ENCODE results near the gene NPEPL1.

The NPEPL1 gene

DNA sequence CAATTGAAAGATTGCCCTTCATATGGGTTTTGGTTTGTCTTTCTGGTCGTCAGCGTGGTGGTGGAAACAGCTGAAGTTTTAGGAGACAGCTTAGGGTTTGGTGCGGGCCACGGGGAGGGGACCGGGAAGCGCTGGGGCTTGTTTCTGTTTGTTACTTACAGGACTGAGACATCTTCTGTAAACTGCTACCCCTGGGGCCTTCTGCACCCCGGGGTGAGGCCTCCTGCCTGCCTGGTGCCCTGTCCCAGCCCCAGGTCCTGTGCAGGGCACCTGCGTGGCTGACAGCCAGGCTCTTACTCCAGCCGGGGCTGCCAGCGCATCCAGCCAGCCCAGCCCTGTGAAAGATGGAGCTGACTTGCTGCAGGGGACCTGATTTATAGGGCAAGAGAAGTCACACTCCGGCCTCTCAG lies 22.8 kb downstream of the NPEPL1 start:
- DNase-seq: peak; percentile 37

DNA sequence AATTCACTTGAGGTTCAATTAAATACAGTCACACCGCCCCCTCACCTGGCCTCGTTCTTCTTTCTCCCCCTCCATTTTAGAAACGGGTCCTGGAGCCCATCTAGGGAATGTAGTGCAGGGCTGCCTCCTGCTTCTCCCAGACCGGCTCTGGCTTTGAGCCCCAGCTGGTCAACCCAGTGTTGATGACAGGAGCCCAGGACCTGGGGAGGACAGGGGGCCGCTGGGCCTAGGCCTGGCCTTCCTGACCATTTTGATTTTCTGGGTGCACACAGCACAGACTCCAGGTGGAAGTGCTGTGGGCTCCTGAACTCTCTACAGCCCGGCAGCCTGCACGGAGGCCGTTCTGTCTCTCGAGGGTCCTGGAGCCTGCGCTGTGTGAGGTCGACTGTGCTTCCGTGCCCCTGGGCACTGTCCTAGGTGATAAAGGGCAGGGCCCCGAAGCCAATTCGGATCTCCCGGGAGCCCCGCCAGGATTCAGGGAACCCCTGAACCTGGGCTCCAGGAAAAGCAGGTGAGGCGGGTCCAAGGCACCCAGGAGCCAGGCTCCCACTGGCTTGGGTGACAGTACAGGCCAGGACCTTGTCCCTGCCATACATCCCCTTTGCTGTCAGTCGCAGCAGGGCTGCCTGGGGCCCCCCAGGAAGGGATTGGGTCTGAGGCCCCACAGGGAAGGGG lies 23.3 kb downstream of the NPEPL1 start:
- DNase-seq: peak; percentile 13

DNA sequence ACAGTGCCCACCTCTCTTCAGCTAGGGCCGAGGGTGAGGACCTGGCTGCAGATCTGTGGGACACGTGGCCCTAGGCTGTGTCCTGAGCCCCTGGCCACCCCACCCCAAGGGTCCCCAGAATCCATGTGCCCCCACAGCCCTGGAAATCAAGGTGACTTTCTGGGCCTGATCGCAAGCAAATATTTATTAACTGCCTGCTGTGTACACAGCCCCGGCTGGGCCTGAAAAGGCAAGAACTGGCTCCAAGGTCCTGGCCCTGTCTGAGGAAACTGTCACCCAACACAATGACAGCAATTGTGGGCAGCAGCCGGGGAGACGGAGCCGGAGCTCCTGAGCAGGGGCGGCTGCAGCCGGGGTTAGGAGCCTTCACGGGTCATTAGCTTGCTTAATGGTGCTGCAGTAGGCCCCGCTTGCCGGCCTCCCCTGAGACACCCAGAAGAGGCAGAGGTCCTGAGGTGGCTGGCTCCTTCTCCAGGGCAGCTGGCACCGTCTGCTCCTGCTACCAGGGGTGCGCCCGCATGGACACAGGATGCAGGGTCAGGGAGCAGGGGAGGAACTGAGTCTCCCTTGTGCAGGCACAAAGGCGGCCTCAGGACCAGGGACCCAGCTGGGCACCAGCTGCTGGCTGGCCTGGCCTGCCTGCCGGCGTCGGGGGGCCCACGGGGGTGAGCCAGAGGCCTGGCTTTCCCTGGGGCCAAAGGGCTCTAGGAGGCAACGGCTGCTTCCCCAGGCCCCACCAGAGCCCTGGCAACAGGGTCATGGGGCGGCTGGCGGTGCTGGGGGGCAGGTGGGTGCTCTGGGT lies 24.1 kb downstream of the NPEPL1 start:
- DNase-seq: peak; percentile 48

DNA sequence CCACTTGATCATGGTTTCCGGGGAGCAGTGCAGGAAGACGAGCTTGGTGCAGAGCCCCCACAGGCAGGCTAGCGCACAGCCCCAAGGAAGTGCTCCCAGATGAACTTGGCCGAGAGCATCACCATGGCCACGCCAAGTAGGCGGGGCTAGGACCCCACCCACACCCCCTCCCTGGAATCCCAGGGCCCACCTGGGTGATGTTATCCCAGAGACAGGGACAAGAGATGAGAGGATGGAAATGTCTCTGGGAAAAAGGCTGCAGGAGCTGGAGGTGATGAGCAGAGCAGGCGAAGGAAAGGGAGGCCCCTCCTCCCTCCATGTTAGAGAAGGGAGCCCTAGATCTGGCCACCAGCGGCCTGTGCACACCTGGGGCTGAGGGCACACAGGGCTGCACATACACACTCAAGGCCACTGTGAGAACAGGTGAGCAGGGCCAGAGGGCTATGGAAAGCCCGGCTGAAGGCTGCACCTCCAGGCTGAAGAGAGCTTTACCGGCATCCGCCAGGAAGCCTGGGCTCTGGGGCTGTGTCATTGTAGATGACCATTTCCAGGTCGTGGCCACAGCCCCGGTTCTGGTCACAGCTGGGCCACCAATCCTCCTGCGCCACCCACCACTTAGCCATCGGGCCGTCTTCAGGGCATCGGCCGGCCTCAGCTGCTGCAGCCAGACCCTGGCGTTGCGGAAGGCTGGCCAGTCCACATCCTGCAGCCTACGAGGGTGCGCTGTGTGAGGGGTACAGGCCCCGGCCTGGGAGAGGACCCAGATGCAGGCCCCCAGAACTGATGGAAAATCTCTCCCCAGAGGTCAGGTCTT lies 24.9 kb downstream of the NPEPL1 start:
- DNase-seq: peak; percentile 42

DNA sequence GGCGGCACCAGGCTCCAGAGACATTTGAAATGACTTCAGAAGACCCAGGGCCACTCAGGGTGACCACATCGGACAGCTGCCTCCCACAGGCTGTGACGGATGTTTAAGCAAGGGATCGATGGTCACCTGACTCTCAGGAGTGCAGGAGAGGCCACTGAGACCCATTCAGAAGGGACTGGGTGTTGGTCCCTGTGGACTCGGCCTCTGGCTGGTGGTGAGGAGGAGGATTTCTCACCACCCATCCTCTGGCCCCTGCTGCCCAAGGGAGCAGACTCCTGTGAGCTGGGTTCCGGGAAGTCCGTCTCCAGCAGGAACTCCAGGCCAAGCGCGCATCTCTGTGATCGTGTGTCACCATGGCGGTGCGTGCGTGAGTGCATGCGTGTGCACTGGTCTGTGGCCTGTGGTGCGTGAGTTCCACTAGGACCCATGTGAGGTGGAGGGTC lies 25.5 kb downstream of the NPEPL1 start:
- DNase-seq: peak; percentile 32

DNA sequence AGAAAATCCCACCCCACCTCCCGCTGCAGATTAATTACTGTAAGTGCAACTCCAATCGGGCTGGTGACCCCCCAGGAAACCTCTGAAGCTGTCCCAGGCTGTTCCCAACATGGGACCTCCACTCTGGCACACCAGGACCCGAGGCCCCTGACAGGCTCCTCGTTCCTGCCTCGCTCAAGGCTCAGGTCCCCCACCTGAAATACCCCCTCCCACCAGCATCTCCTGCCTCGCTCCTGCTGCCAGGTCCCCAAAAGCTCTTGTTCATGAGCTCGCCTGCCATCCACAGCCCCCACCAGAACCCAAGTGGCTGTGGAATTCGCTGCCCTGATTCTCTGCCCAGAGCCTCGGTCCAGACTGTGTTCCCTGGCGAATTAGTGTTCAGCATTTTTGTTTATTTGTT lies 26.1 kb downstream of the NPEPL1 start:
- peak; percentile 38 for DNase-seq

DNA sequence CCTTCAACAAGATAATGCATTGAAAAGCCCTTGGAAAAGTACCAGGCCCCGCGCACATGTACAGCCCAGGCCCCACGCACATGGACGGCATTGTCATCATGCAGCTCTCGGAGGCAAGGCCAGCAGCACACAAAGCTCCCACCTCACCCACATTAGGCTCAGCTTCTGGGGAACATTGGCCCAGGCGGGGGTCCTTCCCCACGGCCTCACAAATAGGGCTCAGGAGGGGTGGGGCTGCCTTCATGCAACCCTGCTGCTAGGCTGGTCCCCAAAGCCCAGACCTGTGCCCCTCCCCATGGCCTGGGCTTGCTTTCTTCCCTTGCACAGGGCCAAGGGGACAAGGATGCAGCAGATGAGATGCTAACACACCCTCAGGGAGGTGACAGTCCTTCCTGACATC lies 26.7 kb downstream of the NPEPL1 start:
- peak; percentile 25 for DNase-seq

DNA sequence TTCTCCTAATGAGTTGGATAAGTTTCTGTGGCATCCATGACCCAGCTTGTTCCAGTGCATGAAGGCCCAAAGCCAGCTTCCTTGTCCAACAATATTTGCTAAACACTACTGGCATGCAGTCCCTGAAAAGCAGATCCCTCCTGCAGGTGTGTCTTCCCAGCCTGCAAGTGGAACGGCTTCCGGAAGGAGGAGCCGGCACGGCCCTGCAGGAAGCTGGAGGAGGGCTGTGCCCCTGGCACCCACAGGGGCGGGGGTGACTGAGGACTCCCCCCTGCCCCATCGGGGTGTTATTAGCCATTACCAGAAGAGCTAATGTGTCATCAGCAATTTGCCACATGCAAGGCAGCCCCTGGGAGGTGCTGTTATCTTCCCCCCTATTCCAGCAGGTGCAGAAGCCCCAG lies 27.4 kb downstream of the NPEPL1 start:
- peak; percentile 42 for DNase-seq

DNA sequence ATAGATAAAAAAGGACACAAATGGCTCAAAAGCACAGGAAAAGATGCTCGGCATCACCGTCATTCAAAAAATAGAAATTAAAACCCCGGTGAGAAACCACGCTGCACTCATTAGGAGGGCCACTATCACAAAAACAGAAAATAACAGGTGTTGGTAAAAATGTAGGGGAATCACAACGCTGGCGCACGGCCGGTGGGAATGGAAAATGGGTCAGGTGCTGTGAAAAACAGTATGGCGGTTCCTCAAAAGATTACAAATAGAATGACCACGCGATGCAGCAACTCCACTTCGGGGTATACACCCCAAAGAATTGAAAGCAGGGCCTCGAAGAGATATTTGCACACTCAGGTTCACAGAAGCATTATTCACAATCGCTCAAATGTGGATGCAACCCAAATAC lies 28.3 kb downstream of the NPEPL1 start:
- peak; percentile 29 for DNase-seq

DNA sequence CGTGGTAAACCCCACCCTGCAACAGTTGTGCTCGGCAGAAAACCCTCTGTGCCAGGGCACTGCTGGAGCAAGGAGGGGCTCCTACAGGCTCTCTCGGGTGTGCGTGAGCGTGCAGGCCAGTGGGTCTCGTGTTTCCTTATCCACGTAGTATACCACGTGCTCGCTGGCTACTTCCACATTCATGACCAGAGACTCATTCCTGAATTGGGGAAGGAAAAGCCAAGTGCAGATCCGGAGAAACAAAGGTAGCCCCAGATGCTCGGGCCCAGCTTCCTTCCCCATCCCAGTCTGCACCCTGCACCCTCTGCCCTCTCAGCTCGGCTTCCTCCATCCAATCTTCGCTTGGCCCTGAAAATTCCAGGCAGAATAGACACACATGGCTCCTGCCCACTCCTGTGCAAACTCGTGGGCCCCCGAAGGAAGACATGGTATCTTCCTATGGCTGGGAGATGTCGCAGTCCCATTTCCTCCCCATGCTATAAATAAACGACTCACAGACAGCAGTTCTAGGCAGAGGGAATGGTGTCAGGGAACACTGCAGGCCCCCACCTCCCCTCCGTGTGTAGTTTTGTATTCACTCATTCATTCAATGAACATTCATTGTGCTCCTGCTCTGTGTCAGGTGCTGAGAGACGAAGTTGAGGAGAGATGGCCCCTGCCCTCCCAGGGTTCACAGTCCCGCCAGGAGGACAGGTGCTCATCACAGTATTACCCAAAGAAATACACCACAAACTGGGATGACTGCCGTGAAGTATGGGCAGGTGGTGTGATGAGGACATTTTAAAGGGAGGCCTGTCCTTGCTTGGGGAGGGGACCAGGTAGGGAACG lies 29.6 kb downstream of the NPEPL1 start:
- peak; percentile 38 for DNase-seq

DNA sequence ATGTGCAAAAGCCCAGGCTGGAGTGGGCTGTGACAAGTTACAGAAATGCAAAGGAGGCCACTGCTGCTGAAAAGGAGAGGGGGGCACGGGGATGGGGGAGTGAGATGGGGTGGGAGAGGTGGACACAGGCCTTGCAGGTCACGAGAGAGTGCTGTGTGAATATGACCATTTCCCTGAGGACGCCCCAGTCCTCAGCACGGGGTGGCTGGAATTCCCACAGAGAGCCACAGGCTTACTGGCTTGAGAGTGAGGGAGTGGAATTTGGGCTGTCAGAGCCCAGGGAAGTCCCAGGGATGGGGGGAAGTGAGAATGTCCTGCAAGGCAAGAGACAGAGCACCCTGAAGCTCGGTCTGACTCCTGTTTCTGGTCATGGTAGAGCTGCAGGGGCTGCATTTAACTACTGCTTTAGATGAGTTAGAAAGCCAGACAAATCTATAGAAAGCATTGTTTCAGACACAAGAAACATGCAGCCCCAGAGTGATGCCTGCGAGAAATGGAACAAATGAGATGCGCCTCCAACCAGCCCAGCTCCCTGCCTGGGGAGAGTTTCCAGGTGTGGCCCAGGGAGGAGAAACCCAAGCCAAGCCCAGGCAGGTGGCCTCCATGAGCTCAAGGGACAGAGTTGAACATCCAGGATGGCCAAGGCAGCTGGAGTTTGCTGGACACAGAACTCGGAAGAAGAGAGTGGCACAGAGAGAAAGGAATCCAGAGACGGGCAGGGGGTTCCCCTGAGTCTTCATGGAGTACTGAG lies 30.5 kb downstream of the NPEPL1 start:
- peak; percentile 28 for DNase-seq

DNA sequence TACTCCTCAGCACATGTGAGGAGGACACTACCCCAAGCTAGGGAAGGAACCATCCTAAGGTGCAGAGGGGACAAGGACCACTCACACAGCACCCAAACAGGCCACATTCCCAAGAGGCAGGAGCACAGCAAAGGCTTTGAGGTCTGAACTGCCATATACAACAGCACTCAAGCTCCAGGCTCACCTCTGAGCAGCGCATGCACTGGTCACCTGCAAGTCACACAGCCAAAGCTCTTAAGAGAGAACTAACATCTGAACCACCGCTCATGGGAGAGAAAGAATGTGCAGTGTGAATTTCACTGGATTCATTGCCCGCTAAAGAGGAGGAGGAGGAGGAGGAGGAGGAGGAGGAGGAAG lies 31.0 kb downstream of the NPEPL1 start:
- DNase-seq: peak; percentile 20

DNA sequence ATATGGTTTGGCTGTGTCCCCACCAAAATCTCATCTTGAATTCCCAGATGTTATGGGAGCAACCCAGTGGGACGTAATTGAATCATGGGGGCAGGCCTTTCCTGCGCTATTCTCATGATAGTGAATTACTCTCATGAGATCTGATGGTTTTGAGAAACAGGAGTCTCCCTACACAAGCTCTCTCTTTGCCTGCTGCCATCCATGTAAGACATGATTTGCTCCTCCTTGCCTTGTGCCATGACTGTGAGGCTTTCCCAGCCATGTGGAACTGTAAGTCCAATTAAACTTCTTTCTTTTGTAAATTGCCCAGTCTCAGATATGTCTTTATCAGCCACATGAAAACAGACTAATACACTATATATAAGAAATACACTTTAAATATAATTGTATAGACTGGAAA lies 33.6 kb downstream of the NPEPL1 start:
- DNase-seq: peak; percentile 12

DNA sequence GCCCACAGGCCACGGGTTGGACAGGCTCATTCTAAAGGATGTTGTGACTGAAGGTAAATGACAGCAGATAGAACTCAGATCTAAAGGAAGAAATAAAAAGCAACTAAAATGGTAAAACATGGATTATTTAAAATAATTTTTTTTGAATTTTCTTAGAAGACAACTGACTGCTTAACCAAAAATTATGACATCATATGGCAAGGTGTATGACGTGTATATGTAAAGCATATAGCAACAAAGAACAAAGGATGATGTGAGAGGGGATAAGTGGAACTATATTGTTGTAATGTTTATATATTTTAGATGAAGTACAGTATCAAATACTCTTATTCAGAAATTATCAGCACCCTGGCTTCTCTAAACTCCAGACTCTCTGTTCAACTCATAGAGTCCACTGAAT lies 38.6 kb downstream of the NPEPL1 start:
- no peak for DNase-seq

DNA sequence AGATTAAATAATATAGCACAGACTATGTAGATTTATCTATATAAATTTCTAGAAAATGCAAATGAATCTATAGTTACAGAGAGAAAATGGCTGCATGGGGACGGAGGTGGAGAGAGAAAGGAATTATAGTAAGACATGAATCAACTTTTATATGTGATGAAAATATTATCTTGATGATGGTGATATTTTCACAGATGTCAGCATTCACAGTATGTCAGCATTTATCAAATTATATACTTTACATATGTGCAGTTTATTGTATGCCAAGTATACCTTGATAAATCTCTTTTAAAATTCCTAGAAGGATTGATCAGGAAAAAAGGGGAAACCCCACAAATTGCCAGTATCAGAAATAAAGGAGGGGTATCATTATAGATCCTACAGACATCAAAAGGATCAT lies 44.6 kb downstream of the NPEPL1 start:
- DNase-seq: no peak

DNA sequence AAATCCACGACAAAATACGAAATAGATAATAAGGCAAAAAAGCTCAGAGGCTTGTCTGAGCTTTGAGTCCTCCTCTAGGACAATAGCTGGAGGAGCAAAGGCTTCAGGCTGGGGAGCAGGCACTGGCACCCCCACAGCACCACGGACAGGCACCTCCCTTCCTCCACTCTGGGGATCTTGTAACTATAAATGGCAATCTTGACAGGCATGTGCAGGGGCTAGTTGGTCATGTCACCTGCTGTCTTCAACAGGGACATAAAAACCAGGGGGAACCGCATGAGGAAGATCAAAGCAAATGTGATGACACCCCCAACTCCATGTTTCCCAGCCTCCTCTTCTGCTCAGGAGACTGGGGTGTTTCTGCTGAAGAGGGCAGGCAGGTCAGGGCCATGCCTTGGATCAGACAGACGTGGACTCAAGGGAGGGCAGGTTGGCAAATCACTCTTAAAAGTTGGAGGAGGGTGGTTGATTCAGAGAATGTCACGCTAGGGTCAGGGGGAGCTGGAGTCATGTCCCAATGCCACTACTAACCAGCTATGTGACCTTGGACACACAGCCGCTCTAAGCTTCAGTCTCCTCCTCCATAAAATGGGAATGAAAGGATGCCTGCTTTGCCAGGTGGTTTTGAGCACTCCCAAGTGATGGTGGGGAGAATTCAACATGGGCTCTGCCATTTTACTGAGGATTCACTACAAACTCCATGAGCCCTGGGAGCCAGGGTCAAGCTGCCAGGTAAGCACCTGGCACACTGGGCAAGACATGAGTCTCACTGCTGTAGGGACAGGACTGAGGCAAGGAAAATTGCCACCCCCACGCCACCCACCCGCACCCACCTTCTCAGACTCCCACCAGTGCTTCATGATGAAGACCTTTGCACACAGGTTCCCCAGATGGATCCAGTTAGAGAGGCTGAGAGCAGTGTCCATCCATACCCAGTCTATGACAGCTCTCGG lies 48.0 kb downstream of the NPEPL1 start:
- peak; percentile 21 for DNase-seq

DNA sequence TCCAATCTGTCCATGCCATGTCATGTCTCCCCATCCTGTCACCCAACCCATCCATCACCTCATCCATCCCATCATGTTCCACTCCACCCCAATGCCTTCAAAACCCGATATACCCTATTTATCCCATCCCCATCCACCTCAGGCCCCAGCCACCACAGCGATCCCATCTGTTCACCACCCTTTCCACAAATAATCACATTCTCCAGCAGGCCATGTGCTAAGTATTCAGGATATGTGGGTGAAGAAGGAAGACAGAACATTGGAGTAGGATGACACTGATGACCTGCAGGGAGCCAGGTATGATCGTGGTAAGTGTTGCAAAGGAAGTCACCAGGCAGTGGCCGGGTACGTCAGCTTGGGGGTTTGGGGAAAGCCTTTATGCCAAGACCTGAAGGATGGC lies 48.8 kb downstream of the NPEPL1 start:
- DNase-seq: peak; percentile 5

DNA sequence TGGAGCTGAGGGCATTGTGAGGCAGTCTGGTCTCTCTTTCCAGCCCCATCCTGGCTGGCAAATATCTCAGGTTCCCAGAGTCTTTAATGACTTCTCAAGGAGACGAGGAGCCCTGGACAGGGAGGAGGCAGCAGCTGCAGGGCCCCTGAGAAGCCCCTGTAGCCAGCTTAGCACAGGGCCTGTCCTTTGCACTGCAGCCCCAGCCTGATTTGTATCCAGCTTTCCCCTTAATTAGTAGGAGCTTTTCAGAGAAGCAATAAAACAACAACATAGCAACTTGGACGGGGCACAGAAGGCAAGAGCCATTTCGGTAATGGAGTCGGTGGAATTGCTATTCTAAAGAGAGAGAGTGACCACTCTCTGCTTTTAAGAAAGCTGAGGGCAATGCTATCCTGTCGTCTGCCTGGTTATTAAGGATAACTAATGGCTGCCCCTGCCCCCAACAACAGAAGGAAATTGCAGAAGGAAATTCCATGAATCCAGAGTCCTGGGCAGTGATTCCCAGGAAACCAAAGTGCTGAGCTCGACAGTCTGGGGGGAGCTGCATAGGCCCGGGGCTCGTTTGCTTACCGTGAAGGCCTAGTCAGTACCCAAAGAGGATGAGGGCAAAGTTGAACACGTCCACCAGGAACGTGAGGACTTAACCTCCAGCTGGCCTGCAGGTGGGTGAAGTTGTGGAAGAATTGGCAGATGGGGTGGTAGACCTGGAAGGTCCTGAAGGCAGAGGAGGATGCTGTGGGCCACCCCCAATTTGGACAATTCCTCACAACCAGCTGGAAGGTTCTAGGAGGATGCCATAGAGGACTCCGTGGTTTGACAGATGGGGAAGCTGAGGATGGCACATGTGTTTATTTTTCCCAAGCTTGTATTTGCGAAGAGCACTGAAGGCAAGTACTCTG lies 50.3 kb downstream of the NPEPL1 start:
- DNase-seq: peak; percentile 23

DNA sequence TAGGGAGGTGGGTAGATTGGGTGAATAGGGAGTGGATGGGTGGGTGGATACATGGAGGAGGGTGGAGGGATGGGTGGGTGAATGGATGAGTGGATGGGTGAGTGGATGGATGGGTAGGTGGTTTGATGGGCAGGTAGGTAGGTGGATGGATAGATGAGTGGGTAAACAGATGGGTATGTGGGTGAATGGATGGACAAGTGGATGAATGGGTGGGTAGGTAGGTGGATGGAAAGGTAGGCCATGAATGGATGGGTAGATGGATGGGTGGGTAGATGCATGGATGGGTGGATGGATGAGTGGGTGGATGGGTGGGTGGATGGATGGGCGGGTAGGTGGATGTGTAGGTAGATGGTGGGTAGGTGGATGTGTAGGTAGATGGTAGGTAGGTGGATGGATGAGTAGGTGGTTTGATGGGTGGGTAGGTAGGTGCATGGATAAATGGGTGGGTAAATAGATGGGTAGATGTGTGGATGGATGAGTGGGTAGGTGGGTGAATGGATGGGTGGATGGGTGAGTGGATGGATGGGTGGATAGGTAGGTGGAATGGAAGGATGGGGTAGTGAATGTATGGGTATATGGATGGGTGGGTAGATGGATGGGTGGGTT lies 51.4 kb downstream of the NPEPL1 start:
- peak; percentile 31 for DNase-seq
